GM19043 (cell line): ENCODE data around the gene CUL3.
"Not testable (repeated sequence)": the region's sequence is repeated elsewhere in the genome, so short reads cannot be mapped to it uniquely, and the experiment has no call there.

Experiments
- ATAC-seq: cut with Tn5 transposase; IDR thresholded peaks from one replicate; pipeline ENCODE4 v1.9.1; 2021; ENCODE audit warnings: low read depth; ENCODE audit not compliant: unreplicated experiment

The CUL3 gene

DNA sequence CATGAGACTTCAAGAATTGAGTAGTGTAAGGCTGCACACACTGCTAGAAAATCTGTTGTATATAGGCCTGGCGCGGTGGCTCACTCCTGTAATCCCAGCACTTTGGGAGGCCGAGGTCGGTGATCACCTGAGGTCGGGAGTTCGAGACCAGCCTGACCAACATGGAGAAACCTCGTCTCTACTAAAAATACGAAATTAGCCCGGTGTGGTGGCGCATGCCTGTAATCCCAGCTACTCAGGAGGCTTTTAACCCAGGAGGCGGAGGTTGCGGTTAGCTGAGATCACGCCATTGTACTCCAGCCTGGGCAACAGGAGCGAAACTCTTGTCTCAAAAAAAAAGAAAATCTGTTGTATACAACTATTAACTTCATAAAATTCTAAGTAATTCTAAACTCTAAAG, 2.1 kb downstream of the CUL3 start:
- ATAC-seq, result not testable (repeated sequence)

- no peak for ATAC-seq
Observed at GRCh38 chr2:224580248-224580647, 4.9 kb downstream of the CUL3 start.

GRCh38 chr2:224579411-224579810, 5.8 kb downstream of the CUL3 start:
- ATAC-seq, result no peak

GRCh38 chr2:224577541-224577940, 7.6 kb downstream of the CUL3 start:
- ATAC-seq, result no peak

GRCh38 chr2:224576088-224576715, 9.0 kb downstream of the CUL3 start:
- peak; percentile 82 for ATAC-seq

GRCh38 chr2:224574423-224575084, 10.6 kb downstream of the CUL3 start:
- no peak for ATAC-seq

DNA sequence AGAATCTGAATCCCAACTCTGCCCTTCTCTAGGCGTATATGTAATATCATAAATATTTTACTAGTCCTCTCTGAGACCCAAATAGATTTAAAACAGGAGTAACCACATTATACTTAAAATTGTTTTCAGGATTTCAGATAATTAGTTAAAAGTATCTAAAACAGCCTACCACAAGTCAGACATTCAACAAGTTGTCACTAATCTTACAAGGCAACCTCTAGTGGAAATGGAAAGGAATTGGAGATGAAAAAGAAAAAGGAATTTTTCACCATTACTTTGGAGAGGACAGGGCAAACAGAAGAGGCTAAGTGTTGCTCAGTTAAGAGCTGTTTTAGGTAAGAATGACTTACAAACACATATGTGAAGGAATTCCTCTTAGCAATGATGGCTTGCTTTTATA, 11.4 kb downstream of the CUL3 start:
- ATAC-seq, result no peak

- ATAC-seq, result no peak
Observed at GRCh38 chr2:224572338-224572737, 12.8 kb downstream of the CUL3 start.

GRCh38 chr2:224570328-224570993, 14.7 kb downstream of the CUL3 start:
- no peak for ATAC-seq

GRCh38 chr2:224569654-224570053, 15.5 kb downstream of the CUL3 start:
- ATAC-seq, result no peak

- no peak for ATAC-seq
Observed at GRCh38 chr2:224565452-224566035, 19.6 kb downstream of the CUL3 start.

- no peak for ATAC-seq
Observed at GRCh38 chr2:224563537-224563936, 21.6 kb downstream of the CUL3 start.

GRCh38 chr2:224562831-224563230, 22.3 kb downstream of the CUL3 start:
- ATAC-seq, result no peak

- ATAC-seq, result no peak
Observed at GRCh38 chr2:224561234-224562005, 23.7 kb downstream of the CUL3 start.

- no peak for ATAC-seq
Observed at GRCh38 chr2:224560549-224560948, 24.6 kb downstream of the CUL3 start.

GRCh38 chr2:224557610-224558009, 27.6 kb downstream of the CUL3 start:
- ATAC-seq, result no peak

- ATAC-seq, result no peak
Observed at GRCh38 chr2:224556381-224556780, 28.8 kb downstream of the CUL3 start.

GRCh38 chr2:224555823-224556366, 29.3 kb downstream of the CUL3 start:
- no peak for ATAC-seq

GRCh38 chr2:224552771-224553170, 32.4 kb downstream of the CUL3 start:
- no peak for ATAC-seq

DNA sequence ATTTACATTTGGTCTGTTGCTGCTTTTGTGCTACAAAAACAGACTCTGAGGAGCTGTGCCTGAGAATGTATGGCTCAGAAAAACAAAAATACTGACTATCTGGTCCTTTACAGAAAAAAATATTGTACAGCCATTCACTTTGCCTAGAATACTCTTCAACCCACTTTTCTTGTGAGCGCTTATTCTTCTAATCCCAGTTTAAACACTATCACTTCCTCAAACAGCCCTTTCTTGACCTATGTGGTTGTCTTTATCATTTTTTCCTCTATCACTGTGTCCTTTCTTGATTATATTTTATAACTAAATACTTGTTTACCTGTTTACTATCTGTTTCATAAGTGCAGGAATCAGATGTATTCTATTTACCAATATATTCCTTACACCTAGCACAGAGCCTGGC, 33.5 kb downstream of the CUL3 start:
- no peak for ATAC-seq

DNA sequence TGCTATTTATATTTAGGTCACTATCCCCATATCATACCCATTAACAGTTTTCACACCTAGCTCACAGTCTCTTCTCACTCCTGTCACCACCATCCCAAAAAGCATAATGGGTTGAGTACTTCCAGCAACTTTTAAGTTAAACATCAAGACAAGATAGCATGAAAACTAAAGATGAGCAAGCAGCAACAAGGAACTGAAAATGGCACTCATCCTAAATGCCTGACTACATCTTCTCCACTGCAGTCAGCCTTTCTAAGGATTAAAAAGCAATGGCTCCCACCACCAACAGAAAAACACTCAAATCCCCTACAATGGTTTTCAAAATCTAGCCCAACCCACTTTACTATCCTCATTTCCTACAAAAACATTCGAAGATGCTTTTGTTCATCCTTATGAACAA, 38.2 kb downstream of the CUL3 start:
- ATAC-seq, result no peak
